ENCODE data around the gene TATDN2.

- TF ChIP-seq, protein P1, sequence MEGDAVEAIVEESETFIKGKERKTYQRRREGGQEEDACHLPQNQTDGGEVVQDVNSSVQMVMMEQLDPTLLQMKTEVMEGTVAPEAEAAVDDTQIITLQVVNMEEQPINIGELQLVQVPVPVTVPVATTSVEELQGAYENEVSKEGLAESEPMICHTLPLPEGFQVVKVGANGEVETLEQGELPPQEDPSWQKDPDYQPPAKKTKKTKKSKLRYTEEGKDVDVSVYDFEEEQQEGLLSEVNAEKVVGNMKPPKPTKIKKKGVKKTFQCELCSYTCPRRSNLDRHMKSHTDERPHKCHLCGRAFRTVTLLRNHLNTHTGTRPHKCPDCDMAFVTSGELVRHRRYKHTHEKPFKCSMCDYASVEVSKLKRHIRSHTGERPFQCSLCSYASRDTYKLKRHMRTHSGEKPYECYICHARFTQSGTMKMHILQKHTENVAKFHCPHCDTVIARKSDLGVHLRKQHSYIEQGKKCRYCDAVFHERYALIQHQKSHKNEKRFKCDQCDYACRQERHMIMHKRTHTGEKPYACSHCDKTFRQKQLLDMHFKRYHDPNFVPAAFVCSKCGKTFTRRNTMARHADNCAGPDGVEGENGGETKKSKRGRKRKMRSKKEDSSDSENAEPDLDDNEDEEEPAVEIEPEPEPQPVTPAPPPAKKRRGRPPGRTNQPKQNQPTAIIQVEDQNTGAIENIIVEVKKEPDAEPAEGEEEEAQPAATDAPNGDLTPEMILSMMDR (IDR thresholded peaks at IDR 0.05): no peak
- TF ChIP-seq POLR2A (IDR thresholded peaks at IDR 0.05): no peak
- no peak for TF ChIP-seq POLR2AphosphoS5 (IDR thresholded peaks at IDR 0.05)
Measured at GRCh38 chr3:10303785-10304184, 55.5 kb downstream of the TATDN2 start.

Measured in transverse colon (tissue), 4 donors.